ENCODE measurements around the gene SLC4A1.
A peak's percentile ranks its signal among the peaks of the same experiment; 100 is the strongest.

Gene SLC4A1

GRCh38 chr17:44308320-44308818 is 40.4 kb upstream of the SLC4A1 start, which contains the start of gene RUNDC3A:
TSS of gene RUNDC3A (plus strand) at chr17:44308601. CDS start at chr17:44308833, 232 bp downstream.
- no peak for TF ChIP-seq CTCF (IDR thresholded peaks at IDR 0.05; ENCODE audit: insufficient read depth, low read depth, low read length, missing control alignments)
- DNase-seq (ENCODE audit: low read depth), result peak; percentile 84
- H3K4me3 ChIP-seq (ENCODE audit: low read length), result peak within 1 kb of the TSS; percentile 49

GRCh38 chr17:44307387-44308186 is 39.7 kb upstream of the SLC4A1 start:
- DNase-seq (ENCODE audit: low read depth), result peak; percentile 75
- no peak for TF ChIP-seq CTCF (IDR thresholded peaks at IDR 0.05; ENCODE audit: insufficient read depth, low read depth, low read length, missing control alignments)
- peak overlapping the region; percentile 49 for H3K4me3 ChIP-seq (ENCODE audit: low read length)

GRCh38 chr17:44304651-44305050 is 36.7 kb upstream of the SLC4A1 start:
- TF ChIP-seq CTCF (IDR thresholded peaks at IDR 0.05; ENCODE audit: insufficient read depth, low read depth, low read length, missing control alignments), result no peak
- no peak overlapping the region for H3K4me3 ChIP-seq (ENCODE audit: low read length)
- no peak for DNase-seq (ENCODE audit: low read depth)

- DNase-seq (ENCODE audit: low read depth), result peak; percentile 87
- H3K4me3 ChIP-seq (ENCODE audit: low read length), result no peak overlapping the region
- TF ChIP-seq CTCF (IDR thresholded peaks at IDR 0.05; ENCODE audit: insufficient read depth, low read depth, low read length, missing control alignments), result no peak
Measured at GRCh38 chr17:44297975-44298374, 30.0 kb upstream of the SLC4A1 start.

- no peak for DNase-seq (ENCODE audit: low read depth)
Measured at GRCh38 chr17:44293509-44294226, 25.7 kb upstream of the SLC4A1 start.

GRCh38 chr17:44287651-44288050 is 19.7 kb upstream of the SLC4A1 start:
- DNase-seq (ENCODE audit: low read depth), result no peak
- TF ChIP-seq CTCF (IDR thresholded peaks at IDR 0.05; ENCODE audit: insufficient read depth, low read depth, low read length, missing control alignments), result no peak
- no peak overlapping the region for H3K4me3 ChIP-seq (ENCODE audit: low read length)

More at GRCh38 chr17:44293509-44294226, 25.7 kb upstream of the SLC4A1 start:
- TF ChIP-seq CTCF (IDR thresholded peaks at IDR 0.05; ENCODE audit: insufficient read depth, low read depth, low read length, missing control alignments), result no peak
- H3K4me3 ChIP-seq (ENCODE audit: low read length), result no peak overlapping the region
